GM10847 (cell line): ENCODE results near the gene HOXB1.

Experiments
- POLR2A ChIP-seq: IDR thresholded peaks from 2 replicates; pipeline ENCODE4 v1.6.1; 2011; ENCODE audit not compliant: insufficient read length; ENCODE audit errors: extremely low read depth

Gene HOXB1

DNA sequence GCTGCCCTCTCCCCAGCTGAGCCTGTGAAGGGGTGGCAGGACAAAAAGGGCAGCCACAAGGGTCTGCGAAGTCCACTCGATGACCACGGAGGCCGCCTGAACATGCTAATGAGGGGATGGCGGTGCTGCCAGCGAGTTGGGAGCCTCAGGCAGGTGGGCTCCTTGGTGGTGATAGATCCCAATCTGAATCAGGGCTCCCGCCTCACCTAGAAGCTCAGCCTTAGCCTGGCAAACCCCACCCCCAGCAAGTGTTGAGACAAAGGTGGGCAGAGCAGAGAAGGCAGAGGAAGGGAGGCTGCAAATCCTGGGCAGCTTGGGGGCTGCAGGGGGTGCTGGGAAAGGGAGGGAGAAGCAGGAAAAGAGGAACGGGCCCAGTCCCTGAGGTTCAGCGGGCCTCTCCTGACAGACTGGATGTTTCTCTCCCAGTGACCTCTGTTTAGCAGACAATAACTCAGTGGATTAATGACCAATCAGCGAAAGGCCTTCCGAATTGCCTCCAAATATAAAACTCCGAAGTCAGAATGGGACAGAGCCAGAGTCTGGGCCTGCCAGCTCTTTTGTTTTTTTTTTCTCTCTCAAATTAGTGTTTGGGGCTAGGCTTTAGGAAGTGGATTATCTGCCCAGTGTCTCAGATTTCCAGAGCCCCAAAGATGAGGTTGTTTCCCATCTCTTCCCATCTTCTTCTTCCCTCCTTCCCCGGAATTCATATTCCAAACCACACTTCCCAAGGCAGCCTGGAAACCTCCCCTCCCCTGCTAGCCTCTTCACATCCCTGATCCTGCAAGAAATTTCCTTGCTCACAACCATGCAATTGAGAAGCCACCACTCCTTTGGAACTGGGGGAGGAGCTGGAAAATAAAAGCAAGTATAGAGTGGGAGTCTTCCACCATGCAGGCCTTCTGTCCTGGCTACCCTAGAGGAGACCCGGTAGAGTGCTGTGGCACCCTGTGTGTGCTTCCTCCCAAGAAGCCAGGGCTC lies 29.3 kb upstream of the HOXB1 start:
- TF ChIP-seq POLR2A = no peak

DNA sequence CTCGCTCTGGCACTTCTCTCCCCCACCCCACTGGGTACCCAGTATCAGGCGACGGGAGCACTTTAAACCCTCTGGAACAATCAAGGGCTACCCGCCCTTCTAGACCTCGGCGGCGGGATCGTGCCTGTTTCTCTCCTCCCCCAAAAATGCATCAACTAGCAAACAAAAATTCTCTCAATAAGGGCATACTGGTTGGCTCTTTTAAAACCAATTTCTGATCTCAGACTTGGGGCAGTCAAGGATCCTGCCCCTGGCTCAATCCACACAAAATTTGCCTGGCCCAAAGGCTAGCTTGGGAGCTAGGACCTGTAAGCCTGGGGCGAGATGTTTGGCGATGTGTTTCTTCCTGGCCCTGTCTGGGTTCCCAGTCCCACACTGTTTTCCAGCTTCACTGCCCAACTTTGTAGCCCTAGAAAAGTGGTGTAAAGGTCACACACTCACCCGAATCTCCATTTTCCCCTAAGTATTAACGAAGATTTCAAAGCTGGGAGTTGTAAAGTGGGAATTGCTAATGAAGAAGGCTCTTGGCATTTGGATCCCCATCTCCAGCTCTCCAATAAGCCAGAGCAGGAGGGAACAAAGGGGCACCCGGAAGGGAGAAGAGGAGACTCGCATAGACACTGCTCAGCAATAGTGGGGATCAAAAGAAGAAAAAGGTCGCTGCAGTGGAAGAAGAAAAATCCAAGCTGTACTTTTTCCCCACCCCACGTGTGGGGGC lies 28.5 kb upstream of the HOXB1 start:
- TF ChIP-seq POLR2A = no peak

DNA sequence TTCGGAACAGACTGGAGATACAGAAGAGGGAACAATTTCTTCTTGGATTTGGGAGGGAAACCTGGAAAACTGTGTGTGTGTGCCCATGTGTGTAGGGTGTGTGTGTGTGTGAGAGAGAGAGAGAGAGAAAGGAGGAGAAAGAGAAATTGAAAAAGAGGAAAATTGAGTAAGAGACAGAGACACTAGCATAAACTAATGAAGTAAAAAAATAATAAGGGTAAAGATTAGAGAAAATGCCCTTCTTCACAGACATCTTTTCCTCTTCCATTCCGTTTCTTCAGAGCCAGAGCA lies 28.0 kb upstream of the HOXB1 start:
- no peak for TF ChIP-seq POLR2A

DNA sequence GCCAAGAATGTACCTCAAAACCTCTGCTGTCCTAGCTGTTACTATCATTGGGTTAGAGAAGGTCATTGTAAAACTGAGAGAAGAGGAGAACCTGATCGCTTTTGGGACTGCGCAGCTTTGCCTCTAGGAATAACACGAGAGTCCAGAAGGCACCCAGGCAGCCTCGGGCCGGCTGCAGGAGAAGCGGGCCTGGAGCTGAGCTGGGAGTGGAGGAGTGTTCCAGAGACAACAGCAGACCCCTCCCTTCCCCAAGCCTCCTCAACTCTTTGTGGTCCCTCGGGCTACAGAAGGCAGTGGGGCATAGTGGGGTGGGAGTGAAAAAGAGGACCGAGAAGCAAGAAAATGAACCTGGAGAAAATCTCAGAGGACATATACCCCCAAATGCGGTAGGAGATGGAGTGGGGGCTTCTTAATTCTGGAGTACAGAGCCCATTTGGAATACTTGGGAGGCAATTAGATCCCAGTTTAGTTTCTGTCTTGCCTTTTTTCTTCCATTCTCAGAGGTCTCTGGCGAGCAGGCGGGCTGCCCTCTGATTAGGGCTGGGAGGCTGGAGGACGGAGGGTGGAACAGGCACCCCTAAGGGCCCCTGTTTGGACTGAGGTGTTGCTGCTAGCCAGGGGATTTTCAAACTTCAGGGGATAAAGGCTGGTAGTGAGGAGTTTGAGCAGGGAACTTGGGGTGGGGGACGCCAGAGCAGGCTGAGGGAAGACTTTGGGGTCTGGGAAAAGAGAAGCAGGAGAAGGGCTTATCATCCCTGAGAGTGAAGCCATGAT lies 27.4 kb upstream of the HOXB1 start:
- TF ChIP-seq POLR2A = no peak

DNA sequence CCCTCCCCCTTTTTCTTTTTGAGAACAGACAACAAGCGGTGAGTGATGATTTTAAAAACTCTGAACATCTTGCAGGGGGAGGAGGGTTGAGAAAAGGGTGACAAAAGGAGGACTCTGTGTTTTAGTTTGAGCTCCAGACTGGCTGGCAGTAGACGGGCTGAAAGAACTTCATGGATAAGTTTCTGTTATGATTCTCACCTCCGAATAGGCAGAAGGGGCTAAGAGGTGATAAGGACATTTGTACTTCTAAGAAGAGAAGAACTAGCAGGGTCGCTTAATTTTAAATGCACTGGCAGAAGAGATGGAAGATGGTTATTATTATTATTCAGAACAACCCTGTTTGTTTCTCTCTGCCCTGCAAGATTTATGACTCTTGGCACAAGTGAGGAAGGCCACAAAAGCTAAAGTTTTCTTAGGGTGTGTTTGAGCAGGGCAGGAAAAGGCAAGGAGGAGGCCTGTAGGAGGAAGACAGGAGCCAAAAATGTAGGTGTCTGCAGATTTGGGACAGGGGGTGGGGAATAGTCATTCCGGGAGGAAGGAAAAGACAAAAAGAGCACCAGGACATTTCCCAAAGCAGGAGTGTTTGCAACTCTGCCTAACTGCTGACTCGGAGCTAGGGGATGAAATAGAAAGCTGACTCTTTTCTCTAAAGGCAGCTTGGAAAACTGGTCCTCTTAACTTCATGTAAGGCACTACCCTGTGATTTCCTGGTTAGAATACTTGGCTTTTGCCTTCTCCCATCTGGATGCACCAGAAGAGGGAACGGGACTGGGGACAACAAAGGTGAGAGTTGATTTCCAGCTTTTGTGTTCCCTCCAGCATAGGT lies 26.0 kb upstream of the HOXB1 start:
- no peak for TF ChIP-seq POLR2A

- TF ChIP-seq POLR2A = no peak
These were observed 25.4 kb upstream of the HOXB1 start for GRCh38 chr17:48556229-48556575.

GRCh38 chr17:48555258-48556228 lies 24.7 kb upstream of the HOXB1 start:
- no peak for TF ChIP-seq POLR2A

GRCh38 chr17:48554412-48555257 lies 23.8 kb upstream of the HOXB1 start:
- no peak for TF ChIP-seq POLR2A

- TF ChIP-seq POLR2A = no peak
These were observed 23.0 kb upstream of the HOXB1 start for GRCh38 chr17:48553826-48554225.

DNA sequence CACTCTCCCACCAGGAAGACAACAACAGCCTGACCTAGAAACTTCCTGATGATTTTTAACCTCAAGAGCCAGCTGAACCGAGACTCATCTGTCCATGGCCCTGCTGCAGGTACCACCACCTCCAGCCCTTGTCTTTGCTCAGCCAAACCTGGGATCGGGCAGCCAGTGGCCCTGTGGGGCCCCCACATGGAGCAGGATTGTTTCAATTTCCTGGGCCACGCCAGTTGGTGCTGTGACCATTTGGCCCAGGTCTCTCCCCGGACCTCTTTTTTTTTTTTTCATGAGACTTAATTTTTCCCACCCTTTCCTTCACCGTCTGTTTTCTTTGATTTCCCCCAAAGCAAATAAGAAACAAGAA lies 22.4 kb upstream of the HOXB1 start:
- TF ChIP-seq POLR2A = no peak

DNA sequence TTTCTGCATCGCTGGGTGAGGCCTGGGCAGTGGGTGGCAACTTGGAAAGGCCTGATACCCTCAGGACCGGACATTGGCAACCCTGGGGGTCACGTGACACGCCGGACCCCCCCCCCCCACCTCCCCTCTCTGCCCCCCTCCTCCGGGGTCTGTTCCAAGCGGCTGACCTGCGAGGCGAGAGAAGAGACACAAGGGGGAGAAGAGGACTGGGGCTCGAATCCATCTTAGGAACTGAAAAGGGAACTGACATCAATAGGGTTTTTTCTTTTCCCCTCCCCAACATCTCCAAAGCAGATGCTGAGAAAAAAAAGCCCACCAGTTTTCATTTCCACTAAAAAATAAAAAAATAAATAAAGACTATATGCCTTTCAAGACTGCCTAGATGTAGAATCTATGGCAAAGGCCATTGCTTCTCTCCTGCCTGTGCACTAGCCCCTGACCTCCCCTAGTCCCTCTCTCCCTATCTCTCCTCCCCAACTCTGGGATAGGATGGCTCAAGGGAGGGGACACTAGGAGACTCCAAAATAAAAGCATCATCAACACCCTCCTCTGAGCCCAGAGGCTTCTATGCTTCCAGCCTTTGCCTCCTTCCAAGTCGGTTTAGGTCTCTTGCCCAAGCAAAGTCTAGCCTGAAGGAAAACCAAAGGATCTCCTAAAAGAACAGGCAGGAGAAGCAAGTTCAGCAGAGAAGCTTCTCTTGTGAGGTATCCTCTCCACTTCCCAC lies 21.8 kb upstream of the HOXB1 start:
- TF ChIP-seq POLR2A = no peak
